ENCODE measurements around the gene C14orf39. TPM values are rescaled to one million over a fixed set of nuclear protein-coding genes. Genes with fewer than 3 reads are reported as not detected.

C14orf39 gene
- total and polyA plus RNA-seq, 2 experiments from 2014 or later: 0.37 TPM; not detected in 1

DNA sequence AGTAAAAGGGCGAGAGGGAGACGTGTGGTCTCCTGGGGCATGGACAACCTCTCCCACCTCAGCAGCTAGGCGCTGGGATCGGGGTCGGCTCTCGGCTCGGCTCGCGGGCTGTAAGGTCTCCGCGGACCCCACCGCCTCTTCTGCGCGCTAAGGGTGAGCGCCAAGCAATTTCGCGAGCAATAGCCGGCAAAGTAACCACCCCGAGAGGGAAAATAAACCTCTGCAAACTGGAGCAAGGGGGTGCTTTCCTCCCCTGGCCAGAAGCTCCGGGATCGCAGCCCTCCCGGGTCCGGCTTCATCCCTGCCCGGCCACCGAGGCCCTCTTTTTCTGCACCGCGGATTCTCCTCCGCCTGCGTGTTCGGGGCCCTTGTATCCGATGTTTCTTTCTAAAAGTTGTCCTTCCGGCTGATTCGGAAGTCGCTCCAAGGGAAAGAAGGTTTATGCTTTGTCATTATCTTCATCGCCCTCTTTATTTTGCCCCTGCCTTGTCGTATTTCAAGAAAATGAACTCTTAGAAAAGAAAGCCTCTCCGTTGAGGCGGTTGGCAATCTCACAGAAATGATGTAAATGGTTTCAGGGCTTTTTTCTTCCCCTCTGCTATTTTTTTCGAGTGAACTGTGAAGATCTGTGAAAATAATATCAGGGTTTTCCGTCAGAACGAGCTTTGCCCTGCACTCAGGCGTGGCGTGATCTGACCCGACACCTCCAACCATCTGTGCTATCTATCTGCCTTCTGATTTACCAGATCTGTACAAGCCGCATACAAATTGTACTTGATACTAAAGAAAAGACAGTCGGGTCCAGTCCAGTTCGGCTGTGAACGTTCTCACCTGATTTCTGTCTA lies 21.3 kb upstream of the C14orf39 start:
- H2AFZ ChIP-seq: peak overlapping the region; percentile 52
- no peak overlapping the region for H3K4me3 ChIP-seq
- H3K79me2 ChIP-seq: no peaks in the 10 kb centered on the region
- TF ChIP-seq, protein P1, sequence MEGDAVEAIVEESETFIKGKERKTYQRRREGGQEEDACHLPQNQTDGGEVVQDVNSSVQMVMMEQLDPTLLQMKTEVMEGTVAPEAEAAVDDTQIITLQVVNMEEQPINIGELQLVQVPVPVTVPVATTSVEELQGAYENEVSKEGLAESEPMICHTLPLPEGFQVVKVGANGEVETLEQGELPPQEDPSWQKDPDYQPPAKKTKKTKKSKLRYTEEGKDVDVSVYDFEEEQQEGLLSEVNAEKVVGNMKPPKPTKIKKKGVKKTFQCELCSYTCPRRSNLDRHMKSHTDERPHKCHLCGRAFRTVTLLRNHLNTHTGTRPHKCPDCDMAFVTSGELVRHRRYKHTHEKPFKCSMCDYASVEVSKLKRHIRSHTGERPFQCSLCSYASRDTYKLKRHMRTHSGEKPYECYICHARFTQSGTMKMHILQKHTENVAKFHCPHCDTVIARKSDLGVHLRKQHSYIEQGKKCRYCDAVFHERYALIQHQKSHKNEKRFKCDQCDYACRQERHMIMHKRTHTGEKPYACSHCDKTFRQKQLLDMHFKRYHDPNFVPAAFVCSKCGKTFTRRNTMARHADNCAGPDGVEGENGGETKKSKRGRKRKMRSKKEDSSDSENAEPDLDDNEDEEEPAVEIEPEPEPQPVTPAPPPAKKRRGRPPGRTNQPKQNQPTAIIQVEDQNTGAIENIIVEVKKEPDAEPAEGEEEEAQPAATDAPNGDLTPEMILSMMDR (IDR thresholded peaks at IDR 0.05; ENCODE audit: poor library complexity): no peak
- TF ChIP-seq EZH2 (IDR thresholded peaks at IDR 0.05; ENCODE audit: borderline replicate concordance) (peak; percentile 94), EZH2phosphoT487 (IDR thresholded peaks at IDR 0.05; ENCODE audit: low read depth, severe bottlenecking, unreplicated experiment) (peak; percentile 96)
- peaks cover 4% of the 10 kb centered on the region for H4K20me1 ChIP-seq (ENCODE audit: insufficient read depth, poor library complexity, severe bottlenecking)
- no peaks in the 10 kb centered on the region for H3K9me3 ChIP-seq (ENCODE audit: low read depth)
- WGBS (ENCODE audit: low lambda C conversion rate, missing lambda C conversion rate): 6% methylated on average over 48 of the region's 48 CpGs
- no peak overlapping the region for H3K27ac ChIP-seq
- peak overlapping the region; percentile 54 for H3K4me2 ChIP-seq
- no peaks in the 10 kb centered on the region for H3K4me1 ChIP-seq (ENCODE audit: insufficient read depth)
- H3K27me3 ChIP-seq: peaks cover 100% of the 10 kb centered on the region
- H3K9me2 ChIP-seq (replicated peaks; ENCODE audit: insufficient read depth): no peaks in the 10 kb centered on the region
- no peaks in the 10 kb centered on the region for H3K36me3 ChIP-seq (replicated peaks; ENCODE audit: insufficient read depth, low read depth)
- no peak for DNase-seq (ENCODE audit: low spot score)

- no peaks in the 10 kb centered on the region for H3K79me2 ChIP-seq
- H3K4me2 ChIP-seq: no peak overlapping the region
- H3K27me3 ChIP-seq: peaks cover 100% of the 10 kb centered on the region
- TF ChIP-seq, protein P1 (IDR thresholded peaks at IDR 0.05; ENCODE audit: poor library complexity): no peak
- TF ChIP-seq EZH2 (IDR thresholded peaks at IDR 0.05; ENCODE audit: borderline replicate concordance) (no peak), EZH2phosphoT487 (IDR thresholded peaks at IDR 0.05; ENCODE audit: low read depth, severe bottlenecking, unreplicated experiment) (no peak)
- H3K36me3 ChIP-seq (replicated peaks; ENCODE audit: insufficient read depth, low read depth): no peaks in the 10 kb centered on the region
- H3K4me3 ChIP-seq: no peak overlapping the region
- peaks cover 4% of the 10 kb centered on the region for H4K20me1 ChIP-seq (ENCODE audit: insufficient read depth, poor library complexity, severe bottlenecking)
- no peak for DNase-seq (ENCODE audit: low spot score)
- H3K9me2 ChIP-seq (replicated peaks; ENCODE audit: insufficient read depth): no peaks in the 10 kb centered on the region
- 4% methylated on average over 17 of the region's 17 CpGs for WGBS (ENCODE audit: low lambda C conversion rate, missing lambda C conversion rate)
- H3K4me1 ChIP-seq (ENCODE audit: insufficient read depth): no peaks in the 10 kb centered on the region
- H3K27ac ChIP-seq: no peak overlapping the region
- peak overlapping the region; percentile 52 for H2AFZ ChIP-seq
- no peaks in the 10 kb centered on the region for H3K9me3 ChIP-seq (ENCODE audit: low read depth)
Measured at GRCh38 chr14:60506462-60506984, 20.7 kb upstream of the C14orf39 start.

DNA sequence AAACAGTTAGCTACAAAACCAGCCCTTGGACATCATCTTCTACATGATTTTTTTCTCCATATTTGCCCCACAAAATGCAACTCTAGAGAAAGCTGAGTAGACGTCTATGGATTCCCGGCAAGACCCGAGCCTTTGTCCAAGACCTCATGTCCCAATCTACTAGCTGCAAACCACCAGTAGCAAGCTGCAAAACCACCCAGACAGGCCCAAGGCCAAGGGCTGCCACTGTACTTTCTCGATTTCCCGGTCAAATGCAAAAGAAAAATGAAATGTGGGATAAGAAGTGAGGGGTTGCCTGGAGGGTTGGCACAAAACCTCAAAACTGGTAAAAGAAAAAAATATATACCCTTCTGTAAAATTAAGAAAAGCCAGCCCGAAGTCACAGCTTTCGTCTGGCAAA lies 20.1 kb upstream of the C14orf39 start:
- Histone ChIP-seq H4K20me1 (ENCODE audit: insufficient read depth, poor library complexity, severe bottlenecking) (peaks cover 4% of the 10 kb centered on the region), H3K36me3 (replicated peaks; ENCODE audit: insufficient read depth, low read depth) (no peaks in the 10 kb centered on the region), H3K9me2 (replicated peaks; ENCODE audit: insufficient read depth) (no peaks in the 10 kb centered on the region), H3K27ac (no peak overlapping the region), H3K4me2 (no peak overlapping the region), H3K9me3 (ENCODE audit: low read depth) (no peaks in the 10 kb centered on the region), H3K79me2 (no peaks in the 10 kb centered on the region), H3K27me3 (peaks cover 98% of the 10 kb centered on the region), H3K4me3 (no peak overlapping the region), H3K4me1 (ENCODE audit: insufficient read depth) (no peaks in the 10 kb centered on the region), H2AFZ (no peak overlapping the region)
- DNase-seq (ENCODE audit: low spot score): no peak
- 13% methylated on average over 7 of the region's 7 CpGs for WGBS (ENCODE audit: low lambda C conversion rate, missing lambda C conversion rate)
- TF ChIP-seq EZH2phosphoT487 (IDR thresholded peaks at IDR 0.05; ENCODE audit: low read depth, severe bottlenecking, unreplicated experiment) (no peak), EZH2 (IDR thresholded peaks at IDR 0.05; ENCODE audit: borderline replicate concordance) (no peak)
- TF ChIP-seq, protein P1 (IDR thresholded peaks at IDR 0.05; ENCODE audit: poor library complexity): no peak
